Esophagus (tissue), 2 donors: ENCODE results near the gene SPACA4. TPM values are rescaled to one million over a fixed set of nuclear protein-coding genes. Genes with fewer than 3 reads are reported as not detected.

ENCODE experiments used
- H3K27ac ChIP-seq, 2 donors: one replicate each; pipeline ENCODE4 v1.5.1; 2013; ENCODE audit warnings: low read depth in 2 of 2, mild to moderate bottlenecking in 2 of 2, inconsistent platforms in 1 of 2, low read length in 1 of 2, moderate library complexity in 1 of 2
- H3K27me3 ChIP-seq, 2 donors: one replicate each; pipeline ENCODE4 v1.6.1; 2013; ENCODE audit warnings: low read length in 2 of 2, control low read depth in 1 of 2, mild to moderate bottlenecking in 1 of 2; ENCODE audit not compliant: insufficient read depth in 2 of 2, control insufficient read depth in 1 of 2
- H3K36me3 ChIP-seq, 2 donors: one replicate each; pipeline ENCODE4 v1.6.1; 2013; ENCODE audit warnings: low read length in 1 of 2; ENCODE audit not compliant: control insufficient read depth in 2 of 2, insufficient read depth in 2 of 2
- H3K4me1 ChIP-seq, 2 donors: one replicate each; pipeline ENCODE4 v1.6.1; 2013; ENCODE audit warnings: low read length in 1 of 2; ENCODE audit not compliant: control insufficient read depth in 2 of 2, insufficient read depth in 2 of 2
- H3K4me3 ChIP-seq, 2 donors: one replicate each; pipeline ENCODE4 v1.5.1; 2013; ENCODE audit warnings: low read length in 2 of 2, mild to moderate bottlenecking in 2 of 2, low read depth in 1 of 2, moderate library complexity in 1 of 2
- H3K9me3 ChIP-seq, 2 donors: one replicate each; pipeline ENCODE4 v1.6.1; 2013; ENCODE audit warnings: mild to moderate bottlenecking in 2 of 2, low read depth in 1 of 2, low read length in 1 of 2, moderate library complexity in 1 of 2; ENCODE audit not compliant: control insufficient read depth in 2 of 2, insufficient read depth in 1 of 2
- WGBS, 2 donors: extraction: QIAGEN DNeasy Blood & Tissue Kit; methylation state at CpG; one replicate each; pipeline ENCODE4 v1.1.7; 2013; 5-methylcytosine and 5-hydroxymethylcytosine counted together
- polyA plus RNA-seq, 2 donors: library from polyadenylated mRNA; stranded (reverse); fragments of 200-250 nt; gene quantifications; one replicate each; pipeline ENCODE4 v1.2.3, GENCODE V29; 2013
- donor health status: healthy with polysubstance abuse.
- donor health status: Bipolar disorder and iron deficiency.

Gene SPACA4
- polyA plus RNA-seq, 2 donors, result 1.2 to 1.9 TPM

- no peaks in the 10 kb centered on the region for H3K36me3 ChIP-seq
- no peaks in the 10 kb centered on the region for H3K9me3 ChIP-seq
- H3K4me3 ChIP-seq, result peak within 1 kb of the TSS; percentile 61 to 65
- peaks cover 0 to 10% of the 10 kb centered on the region in 2 donors for H3K4me1 ChIP-seq
- 0 to 1% methylated on average over 39 to 40 of the region's 40 CpGs for WGBS, 2 donors
- H3K27ac ChIP-seq, result peak within 1 kb of the TSS; percentile 98 to 99
- H3K27me3 ChIP-seq, result no peaks in the 10 kb centered on the region
Measured at GRCh38 chr19:48636859-48637448, 30.4 kb downstream of the SPACA4 start, which contains the start of gene DBP. TSS of gene DBP (minus strand) at chr19:48637379. CDS start at chr19:48636994, 385 bp downstream.

- Histone ChIP-seq H3K36me3 (no peaks in the 10 kb centered on the region), H3K27me3 (no peaks in the 10 kb centered on the region), H3K9me3 (no peaks in the 10 kb centered on the region), H3K4me3 (peak overlapping the region; percentile 61 to 65), H3K4me1 (peaks cover 0 to 10% of the 10 kb centered on the region in 2 donors), H3K27ac (peak overlapping the region; percentile 98 to 99)
- WGBS, 2 donors, result 0 to 1% methylated on average over 36 to 38 of the region's 38 CpGs
Measured at GRCh38 chr19:48637449-48637947, 31.0 kb downstream of the SPACA4 start.

GRCh38 chr19:48637948-48638830 is 31.6 kb downstream of the SPACA4 start:
- Histone ChIP-seq H3K4me3 (peak overlapping the region; percentile 46 to 65), H3K9me3 (no peaks in the 10 kb centered on the region), H3K27ac (peak overlapping the region; percentile 98 to 99), H3K27me3 (no peaks in the 10 kb centered on the region), H3K36me3 (no peaks in the 10 kb centered on the region), H3K4me1 (peaks cover 0 to 10% of the 10 kb centered on the region in 2 donors)
- 6 to 7% methylated on average over 29 of the region's 29 CpGs for WGBS, 2 donors

- Histone ChIP-seq H3K4me3 (no peak overlapping the region), H3K4me1 (peaks cover 0 to 7% of the 10 kb centered on the region in 2 donors), H3K27me3 (no peaks in the 10 kb centered on the region), H3K27ac (peak overlapping the region; percentile 98 to 99), H3K9me3 (no peaks in the 10 kb centered on the region), H3K36me3 (no peaks in the 10 kb centered on the region)
- 74 to 78% methylated on average over 16 of the region's 16 CpGs for WGBS, 2 donors
Measured at GRCh38 chr19:48638831-48639381, 32.4 kb downstream of the SPACA4 start.

- Histone ChIP-seq H3K27me3 (no peaks in the 10 kb centered on the region), H3K36me3 (no peaks in the 10 kb centered on the region), H3K27ac (no peak overlapping the region), H3K4me3 (no peak overlapping the region), H3K9me3 (no peaks in the 10 kb centered on the region), H3K4me1 (peaks cover 0 to 6% of the 10 kb centered on the region in 2 donors)
- 66 to 74% methylated on average over 31 to 33 of the region's 33 CpGs for WGBS, 2 donors
Measured at GRCh38 chr19:48639483-48640375, 33.2 kb downstream of the SPACA4 start.

- peaks cover 3 to 7% of the 10 kb centered on the region in 2 donors for H3K4me1 ChIP-seq
- no peak overlapping the region for H3K4me3 ChIP-seq
- WGBS, 2 donors, result 94 to 97% methylated on average over 2 of the region's 2 CpGs
- H3K36me3 ChIP-seq, result no peaks in the 10 kb centered on the region
- H3K27me3 ChIP-seq, result no peaks in the 10 kb centered on the region
- H3K27ac ChIP-seq, result no peak overlapping the region
- H3K9me3 ChIP-seq, result no peaks in the 10 kb centered on the region
Measured at GRCh38 chr19:48641850-48642249, 35.3 kb downstream of the SPACA4 start.

GRCh38 chr19:48642862-48643261 is 36.3 kb downstream of the SPACA4 start:
- 88 to 92% methylated on average over 5 of the region's 5 CpGs for WGBS, 2 donors
- H3K9me3 ChIP-seq, result no peaks in the 10 kb centered on the region
- H3K4me1 ChIP-seq, result peaks cover 3 to 7% of the 10 kb centered on the region in 2 donors

GRCh38 chr19:48644355-48644754 is 37.8 kb downstream of the SPACA4 start:
- Histone ChIP-seq H3K27me3 (no peaks in the 10 kb centered on the region), H3K4me3 (no peak overlapping the region), H3K36me3 (no peaks in the 10 kb centered on the region), H3K9me3 (no peaks in the 10 kb centered on the region), H3K27ac (no peak overlapping the region), H3K4me1 (peaks cover 0 to 7% of the 10 kb centered on the region in 2 donors)
- 74 to 76% methylated on average over 4 of the region's 4 CpGs for WGBS, 2 donors

More at GRCh38 chr19:48642862-48643261, 36.3 kb downstream of the SPACA4 start:
- Histone ChIP-seq H3K36me3 (no peaks in the 10 kb centered on the region), H3K27me3 (no peaks in the 10 kb centered on the region), H3K4me3 (no peak overlapping the region), H3K27ac (no peak overlapping the region)
